ENCODE measurements around the gene RBM6. TPM values are rescaled to one million over a fixed set of nuclear protein-coding genes. Genes with fewer than 3 reads are reported as not detected.

The RBM6 gene
- total and polyA plus RNA-seq, 5 donors from 2014 or later, result 23.1 to 142 (median 26.3) TPM

DNA sequence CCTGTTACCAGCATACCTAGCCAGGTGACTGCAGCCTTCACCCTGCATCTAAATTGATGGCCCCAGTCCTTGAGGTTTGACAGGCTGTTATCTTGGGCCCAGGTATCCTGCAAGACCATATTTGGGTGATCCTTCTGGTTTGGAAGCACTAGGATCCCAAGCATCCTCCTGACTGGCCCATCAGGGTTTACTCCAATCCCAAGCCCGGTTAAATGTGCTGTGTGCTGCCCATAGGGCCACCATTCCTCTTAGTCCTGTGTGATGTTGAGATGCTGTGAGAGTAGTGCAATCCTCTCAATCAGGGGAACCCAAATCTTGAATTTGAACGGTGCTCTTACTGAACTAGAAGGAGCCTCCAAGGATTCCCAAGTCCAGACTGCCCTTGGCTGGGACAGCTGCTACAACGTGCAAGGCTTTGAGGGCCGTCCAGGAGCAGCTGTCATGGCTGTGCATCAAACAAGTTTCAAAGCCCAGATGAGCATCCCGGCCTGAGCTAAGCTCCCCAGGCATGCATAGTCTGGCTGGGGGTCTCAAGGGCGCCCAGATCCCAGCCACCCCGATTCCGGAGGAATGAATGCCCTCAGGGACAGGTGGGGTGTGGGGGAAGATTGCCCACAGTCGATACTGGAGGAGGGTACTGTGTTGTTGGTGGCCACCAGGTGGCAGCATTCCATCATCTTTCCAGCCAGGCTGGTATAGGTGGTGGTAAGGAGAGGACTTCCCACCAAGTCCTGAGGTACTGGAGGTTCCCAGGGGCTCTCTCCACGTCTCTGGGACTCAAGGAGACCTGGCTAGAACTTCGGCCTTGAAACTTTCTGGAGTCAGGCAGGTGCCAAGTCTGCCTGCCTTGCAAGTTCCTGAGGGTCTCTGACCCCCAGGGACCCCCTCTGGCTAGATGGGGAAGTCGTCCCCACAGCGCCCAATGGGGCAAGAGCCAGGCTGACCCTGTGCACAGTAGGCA, 181.4 kb downstream of the RBM6 start:
- H3K4me1 Mint-ChIP-seq, result peaks cover 0 to 7% (median 0%) of the 10 kb centered on the region in 4 donors
- H3K27me3 Mint-ChIP-seq, result no peaks in the 10 kb centered on the region
- H3K36me3 Mint-ChIP-seq, result peaks cover 24% of the 10 kb centered on the region
- H3K27ac ChIP-seq (ENCODE audit: insufficient read depth, low read length, poor library complexity, severe bottlenecking), result no peak overlapping the region
- peaks cover 5% of the 10 kb centered on the region for H3K4me1 ChIP-seq (ENCODE audit: control insufficient read depth, insufficient read depth, low read length, poor library complexity, severe bottlenecking)
- no peaks in the 10 kb centered on the region for H3K27me3 ChIP-seq (ENCODE audit: control insufficient read depth, insufficient read depth, low read length)
- H3K4me3 Mint-ChIP-seq, result peak overlapping the region in 1 of 4 donors; percentile 15
- H3K36me3 ChIP-seq (ENCODE audit: control insufficient read depth, insufficient read depth, low read length), result peaks cover 38% of the 10 kb centered on the region
- no peaks in the 10 kb centered on the region for H3K9me3 Mint-ChIP-seq
- peak; percentile 49 to 76 (median 68) for DNase-seq
- H3K27ac Mint-ChIP-seq, result no peak overlapping the region
- no peaks in the 10 kb centered on the region for H3K9me3 ChIP-seq (ENCODE audit: control insufficient read depth in 2 of 2, low read length in 2 of 2)
- H3K4me3 ChIP-seq (ENCODE audit: low read depth, low read length), result no peak overlapping the region
- ATAC-seq (ENCODE audit: low read depth in 2 of 2), result peak; percentile 70 to 76

DNA sequence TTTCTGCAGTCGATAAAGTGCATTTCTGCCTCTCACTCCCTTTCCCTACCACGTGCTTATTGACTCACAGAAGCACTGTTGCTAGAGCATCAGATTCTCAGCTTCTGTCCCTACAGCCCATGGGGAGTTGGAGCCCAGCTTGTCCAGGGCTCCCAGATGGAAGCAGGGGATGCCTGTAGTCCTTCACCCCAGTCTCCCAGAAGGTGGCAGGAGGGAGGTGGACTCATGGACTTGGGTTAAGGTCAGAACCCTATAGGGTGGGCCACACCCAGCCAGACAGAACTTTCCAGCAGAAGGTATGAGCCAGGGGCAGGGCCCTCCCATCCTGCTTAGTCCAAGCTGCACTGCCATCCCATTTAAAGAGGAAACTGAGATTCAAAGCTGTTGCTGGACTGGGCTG, 182.1 kb downstream of the RBM6 start:
- peaks cover 31% of the 10 kb centered on the region for H3K36me3 ChIP-seq (ENCODE audit: control insufficient read depth, insufficient read depth, low read length)
- no peak overlapping the region for H3K27ac ChIP-seq (ENCODE audit: insufficient read depth, low read length, poor library complexity, severe bottlenecking)
- peaks cover 19% of the 10 kb centered on the region for H3K36me3 Mint-ChIP-seq
- no peak for DNase-seq
- peaks cover 5% of the 10 kb centered on the region for H3K4me1 ChIP-seq (ENCODE audit: control insufficient read depth, insufficient read depth, low read length, poor library complexity, severe bottlenecking)
- no peaks in the 10 kb centered on the region for H3K9me3 Mint-ChIP-seq
- no peak overlapping the region for H3K4me3 ChIP-seq (ENCODE audit: low read depth, low read length)
- H3K4me3 Mint-ChIP-seq, result no peak overlapping the region
- no peak overlapping the region for H3K27ac Mint-ChIP-seq
- no peaks in the 10 kb centered on the region for H3K27me3 Mint-ChIP-seq
- H3K9me3 ChIP-seq (ENCODE audit: control insufficient read depth in 2 of 2, low read length in 2 of 2), result no peaks in the 10 kb centered on the region
- no peaks in the 10 kb centered on the region for H3K27me3 ChIP-seq (ENCODE audit: control insufficient read depth, insufficient read depth, low read length)
- ATAC-seq (ENCODE audit: low read depth in 2 of 2), result no peak
- H3K4me1 Mint-ChIP-seq, result peaks cover 0 to 7% (median 0%) of the 10 kb centered on the region in 4 donors

DNA sequence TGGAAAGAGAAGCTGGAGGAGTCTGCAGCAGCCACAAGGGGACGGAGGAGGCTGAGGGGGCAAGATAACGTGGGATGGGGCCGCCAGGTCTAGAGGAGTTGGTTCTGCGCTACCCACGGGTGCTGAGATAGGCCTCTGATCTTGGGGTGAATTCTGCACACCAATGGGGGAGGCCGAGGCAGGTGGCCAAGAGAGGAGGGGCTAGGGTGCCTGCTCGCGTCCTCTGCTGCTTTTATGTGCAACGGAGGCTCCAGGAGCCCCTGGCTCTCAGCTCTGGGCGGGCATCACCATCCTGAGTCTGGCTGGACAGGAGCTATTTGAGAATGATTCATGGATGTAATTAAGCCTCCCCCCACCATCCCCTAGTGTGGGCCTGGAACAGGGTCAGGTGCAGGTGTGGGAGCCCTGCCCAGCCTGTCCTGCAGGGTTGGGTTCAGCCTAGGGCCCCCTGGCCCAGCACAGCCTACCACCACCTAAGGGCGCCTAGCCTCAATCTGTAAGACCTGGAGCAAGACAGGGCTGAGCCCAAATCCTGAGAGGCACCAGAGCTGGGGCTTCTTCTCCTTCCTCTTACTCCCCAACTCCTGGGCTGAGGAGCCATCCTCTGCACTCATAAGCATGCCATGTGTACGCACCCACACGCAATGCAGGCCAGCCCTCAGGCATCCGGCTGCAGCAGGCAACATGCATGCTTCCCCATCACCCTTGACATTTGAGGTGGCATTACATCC, 182.9 kb downstream of the RBM6 start:
- Mint-ChIP-seq H3K27me3 (no peaks in the 10 kb centered on the region), H3K9me3 (no peaks in the 10 kb centered on the region), H3K4me3 (no peak overlapping the region), H3K36me3 (peaks cover 14% of the 10 kb centered on the region), H3K4me1 (peaks cover 0 to 7% (median 0%) of the 10 kb centered on the region in 4 donors), H3K27ac (no peak overlapping the region)
- H3K27me3 ChIP-seq (ENCODE audit: control insufficient read depth, insufficient read depth, low read length), result no peaks in the 10 kb centered on the region
- no peaks in the 10 kb centered on the region for H3K9me3 ChIP-seq (ENCODE audit: control insufficient read depth in 2 of 2, low read length in 2 of 2)
- peaks cover 5% of the 10 kb centered on the region for H3K4me1 ChIP-seq (ENCODE audit: control insufficient read depth, insufficient read depth, low read length, poor library complexity, severe bottlenecking)
- no peak overlapping the region for H3K4me3 ChIP-seq (ENCODE audit: low read depth, low read length)
- peaks cover 23% of the 10 kb centered on the region for H3K36me3 ChIP-seq (ENCODE audit: control insufficient read depth, insufficient read depth, low read length)
- ATAC-seq (ENCODE audit: low read depth in 2 of 2) (no peak), DNase-seq (peak in 1 of 3 donors; percentile 7)
- H3K27ac ChIP-seq (ENCODE audit: insufficient read depth, low read length, poor library complexity, severe bottlenecking), result no peak overlapping the region

DNA sequence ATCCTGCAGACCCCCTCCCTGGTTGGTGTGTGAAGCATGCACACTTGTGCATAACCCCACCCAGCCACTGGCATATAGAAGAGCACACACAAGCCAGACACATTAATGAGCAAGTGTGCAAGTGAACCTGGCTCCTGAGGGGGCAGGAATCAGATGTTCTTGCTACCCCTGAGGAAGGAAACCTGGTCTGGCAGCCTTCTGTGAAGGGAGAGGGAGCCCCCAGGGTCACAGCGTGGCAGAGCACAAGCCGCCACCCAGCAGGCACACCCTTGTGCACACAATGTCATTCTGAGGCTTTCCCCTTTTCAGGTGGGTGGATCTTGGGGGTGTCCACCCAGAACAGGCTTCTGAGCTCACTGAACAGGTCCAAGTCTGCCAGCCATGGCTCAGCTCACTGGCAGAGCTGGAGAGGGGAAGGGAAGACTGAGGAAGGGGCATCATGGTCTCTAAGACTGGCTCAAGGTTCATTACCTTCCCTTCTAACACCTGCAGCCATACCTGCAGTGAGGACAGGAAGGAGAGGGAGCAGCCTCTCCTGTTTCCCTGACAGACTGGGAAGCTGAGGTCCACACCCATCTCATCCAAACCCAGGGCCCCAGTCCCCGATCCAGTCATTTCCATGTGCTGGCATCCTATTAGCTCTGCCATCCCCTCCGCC, 183.6 kb downstream of the RBM6 start:
- DNase-seq (no peak), ATAC-seq (ENCODE audit: low read depth in 2 of 2) (no peak)
- no peaks in the 10 kb centered on the region for H3K9me3 Mint-ChIP-seq
- Histone ChIP-seq H3K27me3 (ENCODE audit: control insufficient read depth, insufficient read depth, low read length) (no peaks in the 10 kb centered on the region), H3K27ac (ENCODE audit: insufficient read depth, low read length, poor library complexity, severe bottlenecking) (no peak overlapping the region), H3K4me3 (ENCODE audit: low read depth, low read length) (no peak overlapping the region), H3K9me3 (ENCODE audit: control insufficient read depth in 2 of 2, low read length in 2 of 2) (no peaks in the 10 kb centered on the region), H3K4me1 (ENCODE audit: control insufficient read depth, insufficient read depth, low read length, poor library complexity, severe bottlenecking) (peaks cover 5% of the 10 kb centered on the region), H3K36me3 (ENCODE audit: control insufficient read depth, insufficient read depth, low read length) (peaks cover 16% of the 10 kb centered on the region)
- H3K27ac Mint-ChIP-seq, result no peak overlapping the region
- H3K4me1 Mint-ChIP-seq, result peaks cover 0 to 7% (median 0%) of the 10 kb centered on the region in 4 donors
- no peaks in the 10 kb centered on the region for H3K27me3 Mint-ChIP-seq
- H3K4me3 Mint-ChIP-seq, result no peak overlapping the region
- H3K36me3 Mint-ChIP-seq, result peaks cover 7% of the 10 kb centered on the region

DNA sequence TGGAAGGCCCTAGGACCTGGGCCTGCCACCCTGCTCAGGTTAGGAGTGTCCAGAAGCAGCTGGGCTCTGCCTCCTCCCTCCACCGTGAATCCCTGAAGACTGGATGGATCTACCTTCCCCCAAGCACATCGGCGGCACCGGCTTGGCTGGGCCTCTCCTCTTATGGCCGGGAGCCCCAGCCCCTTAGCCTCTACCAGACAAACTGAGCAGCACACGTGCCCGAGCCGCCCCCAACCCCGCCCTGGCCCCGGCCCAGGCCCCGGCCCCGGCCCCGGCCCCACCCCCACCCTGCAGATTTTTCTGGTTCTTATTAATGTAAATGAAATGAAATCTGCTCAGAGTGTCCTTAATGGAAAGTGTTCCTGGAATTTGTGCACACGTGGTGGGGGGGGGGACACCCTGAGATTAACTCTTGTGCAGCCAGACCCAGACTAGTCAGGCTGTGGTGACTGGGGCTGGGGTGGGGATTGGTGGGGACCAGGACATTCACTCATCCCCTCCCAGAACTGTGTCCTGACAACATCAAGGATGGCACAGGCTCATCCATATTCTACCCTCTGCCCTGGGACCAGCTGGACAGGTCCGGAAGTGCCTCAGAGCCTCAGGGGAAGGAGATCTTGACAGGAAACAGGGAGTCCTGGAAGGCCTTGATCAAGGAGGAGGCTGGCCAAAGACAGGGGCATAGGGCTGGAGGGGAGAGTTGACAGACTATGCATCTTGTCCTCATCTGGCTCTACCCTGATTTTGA, 184.3 kb downstream of the RBM6 start:
- Histone ChIP-seq H3K9me3 (ENCODE audit: control insufficient read depth in 2 of 2, low read length in 2 of 2) (no peaks in the 10 kb centered on the region), H3K27ac (ENCODE audit: insufficient read depth, low read length, poor library complexity, severe bottlenecking) (no peak overlapping the region), H3K36me3 (ENCODE audit: control insufficient read depth, insufficient read depth, low read length) (peaks cover 12% of the 10 kb centered on the region), H3K4me1 (ENCODE audit: control insufficient read depth, insufficient read depth, low read length, poor library complexity, severe bottlenecking) (peaks cover 5% of the 10 kb centered on the region), H3K4me3 (ENCODE audit: low read depth, low read length) (no peak overlapping the region), H3K27me3 (ENCODE audit: control insufficient read depth, insufficient read depth, low read length) (no peaks in the 10 kb centered on the region)
- Mint-ChIP-seq H3K4me3 (no peak overlapping the region), H3K36me3 (peaks cover 4% of the 10 kb centered on the region), H3K27ac (no peak overlapping the region), H3K4me1 (peaks cover 0 to 7% (median 0%) of the 10 kb centered on the region in 4 donors), H3K27me3 (no peaks in the 10 kb centered on the region), H3K9me3 (no peaks in the 10 kb centered on the region)
- no peak for ATAC-seq (ENCODE audit: low read depth in 2 of 2)
- no peak for DNase-seq

DNA sequence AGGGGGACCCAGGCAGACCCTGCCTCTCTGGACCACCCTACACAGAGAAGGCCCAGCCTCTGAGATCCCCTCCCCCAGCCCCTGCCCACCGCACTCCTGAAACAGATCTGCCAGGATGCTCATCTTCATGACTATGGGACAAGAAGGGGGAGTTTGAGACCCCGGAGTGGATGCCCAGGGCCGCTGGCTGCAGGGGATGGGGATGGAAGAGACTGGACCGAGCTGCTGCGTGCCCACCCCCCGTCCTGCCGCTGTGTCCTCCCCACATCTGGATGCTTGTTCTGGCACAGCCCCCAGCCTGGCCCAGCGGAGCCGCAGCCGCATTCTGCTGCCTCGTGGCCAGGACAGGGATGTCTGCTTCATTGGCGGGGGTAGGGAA, 184.8 kb downstream of the RBM6 start:
- H3K4me3 ChIP-seq (ENCODE audit: low read depth, low read length), result no peak overlapping the region
- H3K27ac ChIP-seq (ENCODE audit: insufficient read depth, low read length, poor library complexity, severe bottlenecking), result no peak overlapping the region
- no peaks in the 10 kb centered on the region for H3K9me3 ChIP-seq (ENCODE audit: control insufficient read depth in 2 of 2, low read length in 2 of 2)
- ATAC-seq (ENCODE audit: low read depth in 2 of 2) (no peak), DNase-seq (no peak)
- Mint-ChIP-seq H3K27me3 (no peaks in the 10 kb centered on the region), H3K4me1 (peaks cover 0 to 7% (median 0%) of the 10 kb centered on the region in 4 donors), H3K36me3 (peaks cover 2% of the 10 kb centered on the region), H3K4me3 (no peak overlapping the region), H3K27ac (no peak overlapping the region), H3K9me3 (no peaks in the 10 kb centered on the region)
- H3K4me1 ChIP-seq (ENCODE audit: control insufficient read depth, insufficient read depth, low read length, poor library complexity, severe bottlenecking), result peaks cover 5% of the 10 kb centered on the region
- H3K27me3 ChIP-seq (ENCODE audit: control insufficient read depth, insufficient read depth, low read length), result no peaks in the 10 kb centered on the region
- H3K36me3 ChIP-seq (ENCODE audit: control insufficient read depth, insufficient read depth, low read length), result peaks cover 11% of the 10 kb centered on the region
